HG02884 (cell line): ENCODE results near the gene RAB6A.

Source experiments
- ATAC-seq: cut with Tn5 transposase; IDR thresholded peaks from one replicate; pipeline ENCODE4 v1.9.1; 2021; ENCODE audit warnings: mild to moderate bottlenecking, moderate library complexity; ENCODE audit not compliant: unreplicated experiment

RAB6A gene

DNA sequence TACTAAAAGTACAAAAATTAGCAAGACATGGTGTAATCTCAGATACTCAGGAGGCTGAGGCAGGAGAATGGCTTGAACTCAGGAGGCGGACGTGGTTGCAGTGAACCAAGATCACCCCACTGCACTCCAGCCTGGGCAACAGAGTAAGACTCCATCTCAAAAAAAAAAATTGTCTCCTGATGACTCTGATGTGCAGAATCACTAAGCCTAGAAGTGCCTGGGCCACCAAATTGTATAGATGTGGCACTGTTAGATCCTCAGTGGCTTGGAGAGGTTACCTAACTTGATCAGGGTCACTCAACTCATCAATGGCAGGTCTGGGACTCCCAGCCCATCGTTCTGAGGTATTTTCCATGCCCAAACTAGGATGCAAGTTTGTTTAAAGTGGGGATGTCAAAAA lies 103.9 kb downstream of the RAB6A start:
- no peak for ATAC-seq

DNA sequence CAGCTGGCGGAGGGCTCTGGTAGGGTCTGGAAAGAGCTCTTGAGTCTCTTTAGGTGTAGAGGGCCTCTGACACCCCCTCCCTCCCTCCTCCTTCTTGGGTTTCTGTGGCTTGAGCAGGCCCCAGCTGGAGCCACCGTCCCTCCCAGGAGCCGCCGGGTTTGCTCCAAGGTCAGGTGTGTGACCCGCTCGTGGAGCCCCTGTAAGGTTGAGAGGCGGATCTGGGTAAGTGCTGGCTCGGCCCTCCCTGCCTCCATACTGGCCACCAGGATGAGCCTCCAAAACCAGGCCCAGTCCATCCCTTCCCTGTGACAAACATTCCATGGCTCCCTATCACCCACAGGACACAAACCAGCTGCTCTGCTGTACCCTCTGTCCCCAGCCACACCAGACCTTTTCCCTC lies 105.2 kb downstream of the RAB6A start:
- ATAC-seq, result no peak

DNA sequence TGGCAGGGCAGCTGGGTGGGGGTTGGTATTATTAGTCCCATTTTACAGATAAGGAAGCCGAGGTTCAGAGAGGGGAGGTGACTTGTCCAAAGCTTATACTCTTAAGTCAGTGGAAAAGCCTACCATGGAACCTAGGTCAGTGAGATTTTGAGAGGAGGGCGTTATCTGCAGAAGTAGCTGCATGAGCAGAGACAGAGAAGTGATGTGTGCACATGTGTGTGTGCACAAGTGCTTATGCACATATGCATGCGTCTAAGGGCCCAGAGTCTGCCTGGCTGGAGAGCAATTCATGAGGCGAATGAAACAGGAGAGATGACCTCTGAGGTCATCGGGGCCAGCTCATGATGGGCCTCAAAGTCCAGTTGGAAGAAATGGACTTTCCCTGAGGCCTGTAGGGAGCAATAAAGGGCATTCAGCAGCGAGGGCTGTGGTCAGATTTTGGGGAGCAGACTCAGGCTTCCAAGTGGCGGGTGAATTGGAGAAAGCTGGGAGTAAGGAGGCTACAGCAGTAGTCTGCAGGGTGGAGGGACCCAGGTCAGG lies 106.3 kb downstream of the RAB6A start:
- ATAC-seq, result no peak

DNA sequence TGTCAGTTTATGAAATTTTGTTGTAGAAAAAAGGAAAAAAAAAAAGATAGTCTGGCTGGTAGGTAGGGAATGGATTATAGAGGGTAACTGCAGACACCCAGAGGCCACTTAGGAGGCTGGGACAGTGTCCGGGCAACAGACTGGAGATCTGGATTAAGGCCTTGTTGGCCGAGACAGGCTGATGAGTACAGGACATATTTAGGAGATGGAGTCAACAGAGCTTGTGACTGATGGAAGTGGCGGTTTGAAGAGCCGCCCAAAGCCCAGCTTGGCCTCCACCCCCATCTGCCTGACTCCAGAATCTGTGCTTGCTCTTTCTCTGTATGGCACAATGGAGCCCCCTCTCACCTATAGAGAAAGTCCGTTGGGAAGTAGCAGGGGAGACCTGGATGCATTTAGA lies 106.9 kb downstream of the RAB6A start:
- ATAC-seq, result no peak

GRCh38 chr11:73652856-73653559 lies 107.9 kb downstream of the RAB6A start:
- no peak for ATAC-seq

DNA sequence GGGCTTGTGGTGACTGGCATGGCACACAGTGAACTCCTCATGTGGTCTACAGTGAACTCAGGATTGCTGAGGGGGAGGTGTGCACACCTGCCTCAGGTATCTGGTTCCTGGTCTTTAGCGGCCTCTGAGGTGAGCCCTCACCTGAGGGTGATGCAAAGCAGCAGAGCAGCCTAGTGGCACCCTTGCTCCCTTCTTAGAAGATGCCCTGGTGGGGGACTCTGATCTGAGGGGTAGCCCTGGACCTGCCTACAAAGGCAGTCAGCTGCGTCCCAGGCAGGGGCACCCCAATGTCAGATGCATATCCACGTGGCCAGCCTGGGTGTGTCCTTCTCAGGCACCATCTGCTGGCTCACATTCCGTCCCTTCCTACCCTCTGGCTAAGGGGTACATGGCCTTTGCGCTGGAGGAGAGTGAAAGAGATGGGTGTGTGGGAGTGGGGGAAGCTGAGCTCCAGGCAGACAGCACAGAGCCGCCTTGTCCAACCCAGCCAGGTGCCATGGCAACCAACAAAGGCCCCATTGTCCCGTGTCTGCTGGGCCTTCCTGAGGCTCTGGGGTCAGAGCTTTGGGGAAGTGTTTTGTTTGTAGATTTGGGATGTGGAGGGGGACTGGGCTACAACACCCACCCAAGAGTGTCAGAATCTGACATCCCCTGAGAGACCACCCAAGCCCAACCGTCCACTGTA lies 108.7 kb downstream of the RAB6A start:
- ATAC-seq, result no peak

DNA sequence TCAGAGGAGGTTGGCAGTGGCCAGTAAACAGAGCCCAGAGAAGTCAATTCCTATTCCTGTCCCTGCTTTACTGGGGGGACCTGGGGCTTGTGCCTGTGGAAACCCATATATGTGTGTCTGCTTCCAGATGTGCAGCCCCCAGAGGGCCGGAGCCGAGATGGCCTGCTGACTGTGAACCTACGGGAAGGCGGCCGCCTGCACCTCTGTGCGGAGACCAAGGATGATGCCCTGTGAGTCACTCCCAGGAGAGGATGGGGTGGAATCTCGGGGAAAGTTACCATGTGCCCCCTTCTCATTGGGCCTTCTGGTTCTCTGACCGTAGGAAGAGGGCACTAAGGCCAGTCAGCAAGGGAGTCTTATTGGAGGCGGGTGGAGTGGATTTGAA lies 109.2 kb downstream of the RAB6A start:
- no peak for ATAC-seq

GRCh38 chr11:73651252-73651651 lies 109.6 kb downstream of the RAB6A start:
- ATAC-seq, result no peak

- ATAC-seq, result no peak
These were observed 110.5 kb downstream of the RAB6A start for GRCh38 chr11:73650400-73650799.

- no peak for ATAC-seq
These were observed 111.7 kb downstream of the RAB6A start for GRCh38 chr11:73649206-73649605.

DNA sequence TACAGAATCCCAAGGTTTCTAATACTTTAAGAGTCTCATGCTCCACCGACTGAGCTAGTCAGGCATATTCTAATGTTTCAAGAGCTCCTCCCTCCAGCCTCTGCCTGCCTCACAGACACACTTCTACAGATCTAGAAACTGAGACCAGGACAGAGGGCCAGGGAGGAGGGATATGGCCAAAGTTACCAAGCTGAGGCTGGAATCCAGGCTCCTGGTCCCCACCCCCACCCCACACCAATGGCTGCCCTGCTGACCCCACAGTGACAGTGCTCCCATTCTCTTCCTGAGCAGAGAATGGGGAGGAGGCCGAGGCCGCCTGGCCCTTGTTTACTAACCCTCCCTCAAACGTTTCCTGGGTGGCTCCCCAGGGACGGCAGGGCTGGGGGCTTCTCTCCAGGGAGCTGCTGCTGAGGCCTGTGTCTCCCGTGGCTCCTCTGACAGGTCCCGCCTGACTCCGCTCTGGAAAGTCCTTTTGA lies 112.3 kb downstream of the RAB6A start:
- no peak for ATAC-seq

GRCh38 chr11:73648121-73648520 lies 112.8 kb downstream of the RAB6A start:
- no peak for ATAC-seq

DNA sequence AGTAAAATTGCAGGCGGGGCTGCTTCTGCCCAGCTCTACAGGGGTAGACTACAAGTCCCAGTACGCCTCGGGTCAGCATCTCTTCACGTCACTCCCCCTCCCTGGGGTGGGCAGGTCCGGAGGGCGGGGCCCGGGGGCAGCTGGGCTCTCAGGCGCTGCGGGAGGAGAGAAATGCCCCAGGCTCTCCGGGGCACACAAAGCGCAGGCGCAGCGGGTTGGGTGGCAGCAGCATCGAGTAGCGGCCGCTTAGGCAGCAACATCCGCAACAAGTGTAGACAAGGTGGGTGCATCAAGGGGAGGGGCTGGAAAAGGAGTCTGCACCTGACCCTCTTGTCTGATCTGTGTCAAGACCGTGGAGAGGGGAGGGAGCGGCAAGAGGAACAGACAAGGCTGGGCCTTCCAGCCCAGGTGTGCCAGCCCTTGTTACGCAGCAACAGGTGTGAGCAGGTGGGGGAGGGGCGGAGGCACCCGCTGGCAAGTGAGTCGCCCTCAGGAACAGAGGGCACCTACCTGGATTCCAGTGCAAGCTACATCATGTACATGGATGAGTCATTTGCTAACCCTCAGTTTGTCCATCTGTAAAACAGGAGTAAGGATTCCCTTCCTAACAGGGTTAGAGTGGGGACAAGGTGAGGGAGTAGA lies 113.3 kb downstream of the RAB6A start:
- ATAC-seq, result peak; percentile 69

GRCh38 chr11:73645972-73646631 lies 114.8 kb downstream of the RAB6A start, which contains the start of gene PLEKHB1:
Gene PLEKHB1 (plus strand): TSS chr11:73646581. CDS start chr11:73646609, 28 bp downstream.
- ATAC-seq, result no peak

DNA sequence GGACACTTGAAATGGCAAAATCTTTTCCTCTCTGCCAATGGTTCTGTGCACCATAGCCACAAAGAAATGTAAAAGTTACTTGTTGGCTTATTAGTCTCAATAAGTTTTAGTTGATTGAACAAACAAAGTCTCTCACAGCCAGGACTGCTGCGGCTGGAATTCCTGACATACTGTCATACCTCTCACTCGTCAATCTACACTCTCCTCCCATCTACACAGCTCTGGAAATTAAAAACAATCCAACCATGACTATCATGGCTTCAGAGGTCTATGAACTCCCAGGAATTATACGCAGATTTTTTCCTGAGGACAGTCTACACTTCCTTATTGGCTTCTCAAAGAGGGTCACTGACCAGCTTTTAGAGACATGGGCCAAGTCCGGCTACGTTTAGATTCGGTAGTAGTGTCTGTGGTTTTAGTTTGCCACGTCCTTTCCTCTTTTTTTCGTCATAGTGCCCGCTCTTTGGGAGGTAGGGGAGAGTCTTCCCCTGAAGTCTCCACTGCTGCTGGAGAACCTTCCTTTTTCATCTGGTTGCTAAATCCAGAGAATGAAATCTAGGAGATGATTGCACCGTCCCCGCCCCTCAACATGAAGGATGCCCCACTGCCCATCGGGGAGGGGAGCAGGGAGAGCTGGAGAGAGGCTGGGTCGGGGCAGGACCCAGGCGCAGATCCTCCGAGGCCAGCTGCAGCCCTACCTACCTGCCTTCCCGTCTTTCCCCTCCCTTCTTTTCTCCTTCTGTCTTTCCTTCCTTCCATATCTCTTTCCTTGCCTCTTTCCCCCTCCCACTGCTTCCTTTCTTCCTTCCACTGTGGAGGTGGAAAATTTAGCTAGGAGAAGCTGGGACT lies 115.5 kb downstream of the RAB6A start:
- ATAC-seq, result no peak

DNA sequence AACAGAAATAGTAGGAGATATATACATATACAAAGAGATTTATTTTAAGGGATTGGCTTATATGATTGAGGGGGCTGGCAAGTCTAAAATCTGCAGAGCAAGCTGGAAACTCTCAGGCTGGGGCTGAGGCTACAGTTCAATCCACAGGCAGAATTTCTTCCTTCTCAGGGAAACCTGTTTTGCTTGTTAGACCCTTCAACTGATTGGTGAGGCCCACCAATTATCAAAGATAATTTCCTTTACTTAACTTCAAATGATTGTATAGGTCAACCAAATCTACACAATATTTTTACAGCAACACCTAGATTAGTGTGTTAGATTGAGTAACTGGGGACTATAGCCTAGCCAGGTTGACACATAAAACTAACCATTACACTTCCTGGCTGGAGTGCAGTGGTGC lies 119.2 kb downstream of the RAB6A start:
- ATAC-seq, result no peak

- no peak for ATAC-seq
These were observed 120.3 kb downstream of the RAB6A start for GRCh38 chr11:73640592-73640991.

DNA sequence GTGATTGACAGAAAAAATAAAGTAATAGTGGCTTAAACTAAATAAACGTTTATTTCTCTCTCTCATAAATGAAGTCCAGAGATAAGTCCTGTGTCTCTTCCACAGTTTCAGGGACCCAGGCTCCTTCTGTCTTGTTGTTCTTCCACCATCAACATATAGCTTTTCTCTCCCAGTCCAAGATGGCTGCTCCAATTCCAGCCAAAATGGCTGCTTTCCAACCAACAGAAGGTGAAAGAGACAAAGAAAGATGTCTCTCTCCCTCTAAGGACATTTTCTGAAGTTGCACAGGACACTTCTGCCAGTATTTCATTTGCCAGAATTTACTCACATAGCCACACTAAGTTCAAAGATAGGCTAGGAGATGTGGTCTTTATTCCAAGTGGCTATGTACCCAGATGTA lies 123.9 kb downstream of the RAB6A start:
- no peak for ATAC-seq

GRCh38 chr11:73636249-73636648 lies 124.6 kb downstream of the RAB6A start:
- no peak for ATAC-seq

GRCh38 chr11:73635721-73636120 lies 125.2 kb downstream of the RAB6A start:
- no peak for ATAC-seq
